HG03280 (cell line): Measurements from ENCODE around the gene MAP2K1.
"Not testable (repeated sequence)": the region's sequence is repeated elsewhere in the genome, so short reads cannot be mapped to it uniquely, and the experiment has no call there.

ENCODE experiments used
- ATAC-seq: cut with Tn5 transposase; IDR thresholded peaks from one replicate; pipeline ENCODE4 v1.9.1; 2021; ENCODE audit warnings: mild to moderate bottlenecking, moderate library complexity; ENCODE audit not compliant: unreplicated experiment

The MAP2K1 gene

GRCh38 chr15:66423149-66423548 is 36.4 kb downstream of the MAP2K1 start:
- ATAC-seq = no peak

- ATAC-seq = no peak
Observed at GRCh38 chr15:66424963-66425612, 38.4 kb downstream of the MAP2K1 start.

GRCh38 chr15:66425837-66426236 is 39.1 kb downstream of the MAP2K1 start:
- ATAC-seq = no peak

GRCh38 chr15:66429117-66429516 is 42.4 kb downstream of the MAP2K1 start:
- no peak for ATAC-seq

- no peak for ATAC-seq
Observed at GRCh38 chr15:66429546-66429945, 42.8 kb downstream of the MAP2K1 start.

GRCh38 chr15:66430627-66431255 is 44.0 kb downstream of the MAP2K1 start:
- ATAC-seq = no peak

- no peak for ATAC-seq
Observed at GRCh38 chr15:66433726-66434125, 47.0 kb downstream of the MAP2K1 start.

- ATAC-seq = no peak
Observed at GRCh38 chr15:66440501-66440900, 53.8 kb downstream of the MAP2K1 start.

- ATAC-seq = no peak
Observed at GRCh38 chr15:66452420-66452819, 65.7 kb downstream of the MAP2K1 start.

GRCh38 chr15:66452971-66453580 is 66.4 kb downstream of the MAP2K1 start:
- no peak for ATAC-seq

- ATAC-seq = no peak
Observed at GRCh38 chr15:66454143-66454542, 67.4 kb downstream of the MAP2K1 start.

- ATAC-seq = no peak
Observed at GRCh38 chr15:66456211-66456610, 69.5 kb downstream of the MAP2K1 start.

- ATAC-seq = no peak
Observed at GRCh38 chr15:66459818-66460615, 73.3 kb downstream of the MAP2K1 start.

- ATAC-seq = not testable (repeated sequence)
Observed at GRCh38 chr15:66461294-66461693, 74.6 kb downstream of the MAP2K1 start.

- no peak for ATAC-seq
Observed at GRCh38 chr15:66461917-66462316, 75.2 kb downstream of the MAP2K1 start.

GRCh38 chr15:66462627-66463026 is 75.9 kb downstream of the MAP2K1 start:
- ATAC-seq = no peak

GRCh38 chr15:66465294-66465693 is 78.6 kb downstream of the MAP2K1 start:
- ATAC-seq = not testable (repeated sequence)

- ATAC-seq = not testable (repeated sequence)
Observed at GRCh38 chr15:66467162-66468040, 80.7 kb downstream of the MAP2K1 start.

GRCh38 chr15:66470825-66471224 is 84.1 kb downstream of the MAP2K1 start:
- not testable (repeated sequence) for ATAC-seq

- peak; percentile 84 for ATAC-seq
Observed at GRCh38 chr15:66472176-66472999, 85.7 kb downstream of the MAP2K1 start.
